PFSK-1 (cell line): ENCODE data around the gene BMP10.

Source experiments
- FOXP2 ChIP-seq: optimal IDR thresholded peaks from 2 replicates; pipeline ENCODE3; 2011; ENCODE audit warnings: borderline replicate concordance, control low read depth, inconsistent platforms; ENCODE audit not compliant: insufficient read depth; ENCODE audit errors: extremely low read length, extremely low read depth
- POLR2AphosphoS5 ChIP-seq: IDR thresholded peaks from 2 replicates; pipeline ENCODE4 v1.6.1; 2012; ENCODE audit warnings: low read depth, mild to moderate bottlenecking, control low read depth, low read length, moderate library complexity
- SIN3A ChIP-seq: IDR thresholded peaks from 2 replicates; pipeline ENCODE4 v1.6.1; 2012; ENCODE audit warnings: mild to moderate bottlenecking, low read length, moderate library complexity, borderline replicate concordance; ENCODE audit not compliant: insufficient read depth
- TAF1 ChIP-seq: IDR thresholded peaks from 2 replicates; pipeline ENCODE4 v1.6.1; 2012; ENCODE audit warnings: low read length, control low read depth, borderline replicate concordance; ENCODE audit not compliant: insufficient read depth
- TF ChIP-seq, protein P1 (sequence below), 2 experiments: IDR thresholded peaks; 2 replicates each; pipeline versions ENCODE4 v1.6.1 to v1.8.0; 2011 to 2012; ENCODE audit warnings: low read depth in 2 of 2, low read length in 2 of 2, control low read depth in 1 of 2, inconsistent platforms in 1 of 2, mild to moderate bottlenecking in 1 of 2, moderate library complexity in 1 of 2; ENCODE audit not compliant: insufficient read depth in 1 of 2

The BMP10 gene

DNA sequence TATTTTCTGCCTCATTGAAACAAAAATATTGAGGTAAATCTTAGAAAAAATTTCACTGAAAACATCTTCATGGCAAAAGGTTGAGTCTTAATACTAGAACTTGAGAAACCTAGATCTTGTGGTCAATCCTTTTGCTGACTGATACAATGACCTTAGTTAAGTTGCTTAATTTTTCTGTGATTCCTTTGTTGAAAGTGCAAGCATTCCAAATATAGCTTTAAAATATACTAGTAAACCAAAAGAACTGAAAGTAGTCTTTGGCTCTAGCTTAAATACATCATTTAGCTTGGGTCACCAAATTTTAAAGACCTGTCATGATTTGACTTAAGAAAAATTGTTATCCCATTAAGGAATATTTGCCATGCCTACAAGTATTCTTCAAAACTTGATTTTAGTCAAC, 16.7 kb downstream of the BMP10 start:
- TF ChIP-seq FOXP2 (no peak), SIN3A (no peak), POLR2AphosphoS5 (no peak), TAF1 (no peak)
- TF ChIP-seq, protein P1, sequence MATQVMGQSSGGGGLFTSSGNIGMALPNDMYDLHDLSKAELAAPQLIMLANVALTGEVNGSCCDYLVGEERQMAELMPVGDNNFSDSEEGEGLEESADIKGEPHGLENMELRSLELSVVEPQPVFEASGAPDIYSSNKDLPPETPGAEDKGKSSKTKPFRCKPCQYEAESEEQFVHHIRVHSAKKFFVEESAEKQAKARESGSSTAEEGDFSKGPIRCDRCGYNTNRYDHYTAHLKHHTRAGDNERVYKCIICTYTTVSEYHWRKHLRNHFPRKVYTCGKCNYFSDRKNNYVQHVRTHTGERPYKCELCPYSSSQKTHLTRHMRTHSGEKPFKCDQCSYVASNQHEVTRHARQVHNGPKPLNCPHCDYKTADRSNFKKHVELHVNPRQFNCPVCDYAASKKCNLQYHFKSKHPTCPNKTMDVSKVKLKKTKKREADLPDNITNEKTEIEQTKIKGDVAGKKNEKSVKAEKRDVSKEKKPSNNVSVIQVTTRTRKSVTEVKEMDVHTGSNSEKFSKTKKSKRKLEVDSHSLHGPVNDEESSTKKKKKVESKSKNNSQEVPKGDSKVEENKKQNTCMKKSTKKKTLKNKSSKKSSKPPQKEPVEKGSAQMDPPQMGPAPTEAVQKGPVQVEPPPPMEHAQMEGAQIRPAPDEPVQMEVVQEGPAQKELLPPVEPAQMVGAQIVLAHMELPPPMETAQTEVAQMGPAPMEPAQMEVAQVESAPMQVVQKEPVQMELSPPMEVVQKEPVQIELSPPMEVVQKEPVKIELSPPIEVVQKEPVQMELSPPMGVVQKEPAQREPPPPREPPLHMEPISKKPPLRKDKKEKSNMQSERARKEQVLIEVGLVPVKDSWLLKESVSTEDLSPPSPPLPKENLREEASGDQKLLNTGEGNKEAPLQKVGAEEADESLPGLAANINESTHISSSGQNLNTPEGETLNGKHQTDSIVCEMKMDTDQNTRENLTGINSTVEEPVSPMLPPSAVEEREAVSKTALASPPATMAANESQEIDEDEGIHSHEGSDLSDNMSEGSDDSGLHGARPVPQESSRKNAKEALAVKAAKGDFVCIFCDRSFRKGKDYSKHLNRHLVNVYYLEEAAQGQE (IDR thresholded peaks at IDR 0.05; ENCODE audit: insufficient read depth in 1 of 2, low read depth in 2 of 2, low read length in 2 of 2), result no peak

GRCh38 chr2:68853915-68854314, 17.3 kb downstream of the BMP10 start:
- no peak for TF ChIP-seq POLR2AphosphoS5
- TF ChIP-seq FOXP2, result no peak
- no peak for TF ChIP-seq TAF1
- TF ChIP-seq, protein P1 (IDR thresholded peaks at IDR 0.05; ENCODE audit: insufficient read depth in 1 of 2, low read depth in 2 of 2, low read length in 2 of 2), result no peak
- TF ChIP-seq SIN3A, result no peak

GRCh38 chr2:68853035-68853434, 18.2 kb downstream of the BMP10 start:
- TF ChIP-seq POLR2AphosphoS5 (no peak), SIN3A (no peak), TAF1 (no peak), FOXP2 (no peak)
- TF ChIP-seq, protein P1 (IDR thresholded peaks at IDR 0.05; ENCODE audit: insufficient read depth in 1 of 2, low read depth in 2 of 2, low read length in 2 of 2), result no peak

DNA sequence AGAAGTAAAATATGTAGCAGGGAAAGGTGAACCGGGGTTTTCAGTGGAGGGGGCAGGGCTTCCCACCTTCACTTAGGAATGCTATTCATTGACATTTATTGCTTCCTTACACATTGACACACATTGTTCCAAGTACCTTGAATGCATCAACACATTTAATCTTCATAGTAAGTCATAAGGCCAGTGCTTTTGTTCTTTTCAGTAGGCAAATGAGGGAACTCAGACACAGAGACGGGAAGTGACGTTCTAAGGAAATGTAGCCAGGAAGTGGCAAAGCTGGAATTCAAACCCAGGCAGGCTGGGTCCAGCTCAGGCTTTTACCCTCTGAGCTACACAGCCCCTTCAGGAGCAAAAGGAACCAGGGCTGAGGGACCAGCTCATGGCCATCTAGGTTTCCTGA, 20.7 kb downstream of the BMP10 start:
- TF ChIP-seq FOXP2 (no peak), POLR2AphosphoS5 (no peak), SIN3A (no peak), TAF1 (no peak)
- TF ChIP-seq, protein P1 (IDR thresholded peaks at IDR 0.05; ENCODE audit: insufficient read depth in 1 of 2, low read depth in 2 of 2, low read length in 2 of 2), result no peak

GRCh38 chr2:68849579-68850030, 21.6 kb downstream of the BMP10 start:
- TF ChIP-seq SIN3A (no peak), POLR2AphosphoS5 (no peak), FOXP2 (no peak), TAF1 (no peak)
- TF ChIP-seq, protein P1 (IDR thresholded peaks at IDR 0.05; ENCODE audit: insufficient read depth in 1 of 2, low read depth in 2 of 2, low read length in 2 of 2), result no peak
